Adrenal gland (tissue), 5 donors: ENCODE data around the gene RASSF6.

Experiments used
- POLR2A ChIP-seq, 2 donors: fragments of 450-650 bp; IDR thresholded peaks; one replicate each; pipeline ENCODE4 v1.6.1; 2017; ENCODE audit warnings: antibody characterized with exemption in 2 of 2, mild to moderate bottlenecking in 2 of 2, moderate library complexity in 1 of 2
- TF ChIP-seq, protein P1 (sequence below), 6 experiments: fragments of 450-650 bp in 4 of 6; fragments of 200-600 bp in 2 of 6; sonication (generic) in 1 of 6; IDR thresholded peaks; 1 replicate in 5 of 6; 2 replicates in 1 of 6; pipeline versions ENCODE4 v1.5.1 to v1.8.0; 2016 to 2021; ENCODE audit warnings: antibody characterized with exemption in 6 of 6, mild to moderate bottlenecking in 2 of 6, moderate library complexity in 1 of 6
- donor health status: DM: no; HTN: no; CAD: no.

DNA sequence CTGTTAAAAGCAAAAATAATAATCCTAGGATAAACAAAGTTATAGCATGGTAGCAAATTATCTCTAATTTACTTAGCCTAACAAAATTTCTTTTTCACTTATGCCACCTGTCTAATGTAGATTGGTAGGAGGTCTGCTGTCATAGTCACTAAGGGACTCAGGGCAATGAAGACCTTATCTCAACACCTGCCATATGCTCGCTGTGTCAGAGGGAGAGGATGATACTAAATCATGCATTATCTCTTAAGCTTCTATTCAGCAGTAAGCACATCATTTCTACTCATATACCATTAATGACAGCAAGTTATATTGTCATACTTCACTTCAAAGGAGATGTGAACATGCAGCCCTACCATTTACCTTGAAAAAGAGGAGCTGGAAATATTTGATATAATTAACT is 94.6 kb downstream of the RASSF6 start:
- TF ChIP-seq POLR2A (IDR thresholded peaks at IDR 0.05): no peak
- TF ChIP-seq, protein P1, sequence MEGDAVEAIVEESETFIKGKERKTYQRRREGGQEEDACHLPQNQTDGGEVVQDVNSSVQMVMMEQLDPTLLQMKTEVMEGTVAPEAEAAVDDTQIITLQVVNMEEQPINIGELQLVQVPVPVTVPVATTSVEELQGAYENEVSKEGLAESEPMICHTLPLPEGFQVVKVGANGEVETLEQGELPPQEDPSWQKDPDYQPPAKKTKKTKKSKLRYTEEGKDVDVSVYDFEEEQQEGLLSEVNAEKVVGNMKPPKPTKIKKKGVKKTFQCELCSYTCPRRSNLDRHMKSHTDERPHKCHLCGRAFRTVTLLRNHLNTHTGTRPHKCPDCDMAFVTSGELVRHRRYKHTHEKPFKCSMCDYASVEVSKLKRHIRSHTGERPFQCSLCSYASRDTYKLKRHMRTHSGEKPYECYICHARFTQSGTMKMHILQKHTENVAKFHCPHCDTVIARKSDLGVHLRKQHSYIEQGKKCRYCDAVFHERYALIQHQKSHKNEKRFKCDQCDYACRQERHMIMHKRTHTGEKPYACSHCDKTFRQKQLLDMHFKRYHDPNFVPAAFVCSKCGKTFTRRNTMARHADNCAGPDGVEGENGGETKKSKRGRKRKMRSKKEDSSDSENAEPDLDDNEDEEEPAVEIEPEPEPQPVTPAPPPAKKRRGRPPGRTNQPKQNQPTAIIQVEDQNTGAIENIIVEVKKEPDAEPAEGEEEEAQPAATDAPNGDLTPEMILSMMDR (IDR thresholded peaks at IDR 0.05): no peak
